RWPE2 (cell line): Measurements from ENCODE around the gene SYT8.
"Not testable (repeated sequence)": the region's sequence is repeated elsewhere in the genome, so short reads cannot be mapped to it uniquely, and the experiment has no call there.

Experiments
- ATAC-seq: fragments of 200-7000 bp; cut with Tn5 transposase; 3 replicates; pipeline ENCODE4 v1.9.1; 2021; ENCODE audit warnings: low read depth
- DNase-seq: peaks from one replicate; pipeline ENCODE4 v3.0.0-alpha.2; 2020; ENCODE audit warnings: low spot score
- H3K27ac ChIP-seq: fragments of 450-650 bp; 2 replicates; pipeline ENCODE4 v1.5.1; 2017; ENCODE audit warnings: mild to moderate bottlenecking; ENCODE audit not compliant: poor library complexity, severe bottlenecking
- H3K27me3 ChIP-seq: fragments of 250-450 bp; sonication (Bioruptor Pico); 2 replicates; pipeline ENCODE4 v1.5.1; 2021; ENCODE audit warnings: mild to moderate bottlenecking, moderate library complexity; ENCODE audit not compliant: insufficient read depth, poor library complexity, severe bottlenecking
- H3K36me3 ChIP-seq: fragments of 250-450 bp; sonication (Bioruptor Pico); 2 replicates; pipeline ENCODE4 v1.5.1; 2020; ENCODE audit warnings: low read depth, mild to moderate bottlenecking, moderate library complexity
- H3K4me1 ChIP-seq: fragments of 250-450 bp; sonication (Bioruptor Pico); 2 replicates; pipeline ENCODE4 v1.5.1; 2021; ENCODE audit warnings: mild to moderate bottlenecking, moderate library complexity; ENCODE audit not compliant: insufficient read depth, poor library complexity, severe bottlenecking
- H3K4me3 ChIP-seq: fragments of 250-450 bp; sonication (Bioruptor Pico); 2 replicates; pipeline ENCODE4 v1.5.1; 2021; ENCODE audit warnings: mild to moderate bottlenecking, moderate library complexity; ENCODE audit not compliant: severe bottlenecking
- H3K9me3 ChIP-seq: fragments of 250-450 bp; sonication (Bioruptor Pico); 2 replicates; pipeline ENCODE4 v1.5.1; 2021; ENCODE audit warnings: mild to moderate bottlenecking, moderate library complexity; ENCODE audit not compliant: severe bottlenecking
- CTCF ChIP-seq: fragments of 450-650 bp; IDR thresholded peaks from one replicate; pipeline ENCODE4 v1.5.1; 2017; ENCODE audit warnings: mild to moderate bottlenecking, moderate library complexity; ENCODE audit not compliant: poor library complexity, severe bottlenecking

SYT8 gene

GRCh38 chr11:1883346-1884302 lies 48.8 kb downstream of the SYT8 start:
- Histone ChIP-seq H3K27ac (no peak overlapping the region), H3K27me3 (no peaks in the 10 kb centered on the region), H3K4me1 (no peaks in the 10 kb centered on the region), H3K36me3 (no peaks in the 10 kb centered on the region), H3K9me3 (no peaks in the 10 kb centered on the region), H3K4me3 (no peak overlapping the region)
- no peak for DNase-seq
- no peak for ATAC-seq
- no peak for TF ChIP-seq CTCF

- Histone ChIP-seq H3K4me3 (no peak overlapping the region), H3K27me3 (no peaks in the 10 kb centered on the region), H3K9me3 (no peaks in the 10 kb centered on the region), H3K4me1 (no peaks in the 10 kb centered on the region), H3K27ac (no peak overlapping the region), H3K36me3 (no peaks in the 10 kb centered on the region)
- DNase-seq (no peak), ATAC-seq (no peak)
- no peak for TF ChIP-seq CTCF
These were observed 49.5 kb downstream of the SYT8 start for GRCh38 chr11:1884303-1884700.

- not testable (repeated sequence) for H3K27me3 ChIP-seq, H3K4me1 ChIP-seq, ATAC-seq, H3K36me3 ChIP-seq, H3K4me3 ChIP-seq, H3K27ac ChIP-seq, H3K9me3 ChIP-seq
- DNase-seq: peak; percentile 26
These were observed 51.8 kb downstream of the SYT8 start for GRCh38 chr11:1886551-1886950.
